H1 (cell line): ENCODE data around the gene STXBP4. TPM values are rescaled to one million over a fixed set of nuclear protein-coding genes. Genes with fewer than 3 reads are reported as not detected.

Experiments used
- CTCF ChIA-PET: fragments of 300-600 bp; sonication (Branson Sonifier 250); formaldehyde crosslinking; loops from one replicate; lab custom pipeline; 2021; ENCODE audit not compliant: partially characterized antibody; lab: Charles Lee
- POLR2A ChIA-PET: fragments of 300-600 bp; sonication (Branson Sonifier 250); formaldehyde crosslinking; loops from one replicate; lab custom pipeline; 2021; ENCODE audit warnings: inconsistent platforms; ENCODE audit not compliant: partially characterized antibody; lab: Charles Lee
- DNase-seq, 2 experiments: peaks; one replicate each; pipeline versions ENCODE4 v3.0.0 to v3.0.0-alpha.2; 2010 to 2022; ENCODE audit warnings: low spot score in 2 of 2, low read depth in 1 of 2, mixed read lengths in 1 of 2
- FAIRE-seq: peaks from 2 replicates; lab custom pipeline; 2011; peaks lifted over from hg19 to GRCh38; lab: Jason Lieb, UNC
- H2AFZ ChIP-seq: 2 replicates; pipeline ENCODE4 v1.8.1; 2012; ENCODE audit warnings: low read length, inconsistent platforms
- H2AK5ac ChIP-seq: 2 replicates; pipeline ENCODE4 v1.6.1; 2013; ENCODE audit warnings: low read depth, low read length
- H2BK120ac ChIP-seq: replicated peaks from 2 replicates; pipeline ENCODE3; 2013; ENCODE audit warnings: low read depth, low read length, inconsistent platforms
- H2BK12ac ChIP-seq: 2 replicates; pipeline ENCODE4 v1.6.1; 2013; ENCODE audit warnings: low read depth, low read length
- H2BK15ac ChIP-seq: 2 replicates; pipeline ENCODE4 v1.6.1; 2013; ENCODE audit warnings: low read length
- H2BK20ac ChIP-seq: 2 replicates; pipeline ENCODE4 v1.6.1; 2013; ENCODE audit warnings: low read length
- H2BK5ac ChIP-seq: 2 replicates; pipeline ENCODE4 v1.6.1; 2013; ENCODE audit warnings: low read depth, low read length
- H3K14ac ChIP-seq: 2 replicates; pipeline ENCODE4 v1.6.1; 2013; ENCODE audit warnings: inconsistent platforms; ENCODE audit not compliant: insufficient read length
- H3K18ac ChIP-seq: 2 replicates; pipeline ENCODE4 v1.6.1; 2013; ENCODE audit warnings: low read length; ENCODE audit errors: extremely low read depth
- H3K23ac ChIP-seq: 2 replicates; pipeline ENCODE4 v1.6.1; 2013; ENCODE audit warnings: inconsistent platforms; ENCODE audit not compliant: insufficient read length
- H3K23me2 ChIP-seq: 2 replicates; pipeline ENCODE4 v1.6.1; 2013; ENCODE audit warnings: low read depth, low read length
- H3K27ac ChIP-seq: 2 replicates; pipeline ENCODE4 v1.6.1; 2011; ENCODE audit warnings: low read depth, low read length, inconsistent platforms
- H3K27me3 ChIP-seq, 4 experiments: replicated peaks in 1 of 4; 1 replicate in 1 of 4; 2 replicates in 3 of 4; pipeline versions ENCODE4 v1.6.1 to v1.8.1; 2011 to 2013; ENCODE audit warnings: low read length in 3 of 4, mild to moderate bottlenecking in 3 of 4, inconsistent platforms in 2 of 4, mixed read lengths in 2 of 4, moderate library complexity in 1 of 4; ENCODE audit not compliant: control insufficient read depth in 3 of 4, insufficient read depth in 3 of 4; ENCODE audit errors: extremely low read depth in 1 of 4
- H3K36me3 ChIP-seq, 4 experiments: 2 replicates each; pipeline versions ENCODE4 v1.6.1 to v1.8.1; 2011 to 2013; ENCODE audit warnings: mild to moderate bottlenecking in 4 of 4, low read length in 3 of 4, moderate library complexity in 2 of 4, control low read depth in 1 of 4, inconsistent platforms in 1 of 4; ENCODE audit not compliant: insufficient read depth in 4 of 4, control insufficient read depth in 2 of 4
- H3K4ac ChIP-seq: replicated peaks from 2 replicates; pipeline ENCODE3; 2013; ENCODE audit warnings: low read length, low read depth, mixed read lengths, inconsistent platforms; ENCODE audit not compliant: insufficient read length
- H3K4me1 ChIP-seq, 4 experiments: replicated peaks in 1 of 4; 1 replicate in 1 of 4; 2 replicates in 3 of 4; pipeline versions ENCODE4 v1.6.1 to v1.8.1; 2011 to 2013; ENCODE audit warnings: low read length in 3 of 4, inconsistent platforms in 2 of 4, mixed read lengths in 1 of 4; ENCODE audit not compliant: insufficient read depth in 4 of 4, control insufficient read depth in 3 of 4
- H3K4me2 ChIP-seq, 2 experiments: 2 replicates each; pipeline versions ENCODE4 v1.6.1 to v1.8.1; 2011 to 2013; ENCODE audit warnings: low read depth in 2 of 2, low read length in 2 of 2, control low read depth in 1 of 2, inconsistent platforms in 1 of 2, mild to moderate bottlenecking in 1 of 2; ENCODE audit not compliant: insufficient read depth in 1 of 2
- H3K4me3 ChIP-seq, 4 experiments: fragments of 200-600, 300-600 bp in 1 of 4; sonication (generic), shearing (Covaris generic), sonication (Bioruptor Twin) in 1 of 4; 2 replicates each; pipeline versions ENCODE4 v1.5.1 to v1.8.1; 2011 to 2016; ENCODE audit warnings: low read length in 4 of 4, low read depth in 3 of 4, control low read depth in 2 of 4, inconsistent platforms in 2 of 4, mild to moderate bottlenecking in 2 of 4, mixed read lengths in 1 of 4, moderate library complexity in 1 of 4; ENCODE audit not compliant: insufficient read depth in 2 of 4; ENCODE audit errors: extremely low read depth in 1 of 4
- H3K56ac ChIP-seq: replicated peaks from 2 replicates; pipeline ENCODE3; 2013; ENCODE audit warnings: low read depth, mild to moderate bottlenecking, mixed read lengths, low read length, inconsistent platforms; ENCODE audit not compliant: insufficient read length
- H3K79me1 ChIP-seq: 2 replicates; pipeline ENCODE4 v1.6.1; 2013; ENCODE audit warnings: low read depth, low read length, control low read depth
- H3K79me2 ChIP-seq, 2 experiments: 2 replicates each; pipeline versions ENCODE4 v1.6.1 to v1.8.1; 2012 to 2013; ENCODE audit warnings: low read length in 2 of 2, mild to moderate bottlenecking in 2 of 2, inconsistent platforms in 1 of 2; ENCODE audit not compliant: insufficient read depth in 2 of 2, control insufficient read depth in 1 of 2
- H3K9ac ChIP-seq, 4 experiments: replicated peaks in 1 of 4; 1 replicate in 1 of 4; 2 replicates in 3 of 4; pipeline versions ENCODE4 v1.6.1 to v1.8.1; 2011 to 2013; ENCODE audit warnings: low read depth in 3 of 4, low read length in 3 of 4, control low read depth in 2 of 4, mild to moderate bottlenecking in 2 of 4, moderate library complexity in 2 of 4, inconsistent platforms in 1 of 4; ENCODE audit errors: extremely low read depth in 1 of 4
- H3K9me3 ChIP-seq, 2 experiments: 2 replicates each; pipeline versions ENCODE4 v1.6.1 to v1.8.1; 2012 to 2013; ENCODE audit warnings: mild to moderate bottlenecking in 2 of 2, moderate library complexity in 2 of 2, control low read depth in 1 of 2, inconsistent platforms in 1 of 2, low read depth in 1 of 2, low read length in 1 of 2, mixed read lengths in 1 of 2; ENCODE audit not compliant: insufficient read depth in 2 of 2
- H4K20me1 ChIP-seq, 2 experiments: replicated peaks in 1 of 2; 2 replicates each; pipeline versions ENCODE3 to v1.8.1; 2011 to 2013; ENCODE audit warnings: inconsistent platforms in 2 of 2, low read length in 2 of 2, mild to moderate bottlenecking in 1 of 2; ENCODE audit not compliant: insufficient read depth in 2 of 2, control insufficient read depth in 1 of 2
- H4K5ac ChIP-seq: 2 replicates; pipeline ENCODE4 v1.6.1; 2013; ENCODE audit warnings: low read length, low read depth, mixed read lengths, inconsistent platforms; ENCODE audit not compliant: insufficient read length
- H4K8ac ChIP-seq: 2 replicates; pipeline ENCODE4 v1.8.0; 2013; ENCODE audit warnings: mild to moderate bottlenecking, moderate library complexity, low read length, inconsistent platforms; ENCODE audit not compliant: insufficient read depth; ENCODE audit errors: extremely low read depth
- H4K91ac ChIP-seq: replicated peaks from 2 replicates; pipeline ENCODE3; 2013; ENCODE audit warnings: low read length, mixed read lengths, inconsistent platforms; ENCODE audit not compliant: insufficient read length
- CHD1 ChIP-seq: IDR thresholded peaks from 2 replicates; pipeline ENCODE4 v1.6.1; 2012; ENCODE audit warnings: low read depth, low read length, improper control_type of control experiment
- EP300 ChIP-seq, 2 experiments: IDR thresholded peaks; 1 replicate in 1 of 2; 2 replicates in 1 of 2; pipeline ENCODE4 v1.6.1; 2011 to 2012; ENCODE audit warnings: low read depth in 2 of 2, low read length in 2 of 2, mild to moderate bottlenecking in 2 of 2, borderline replicate concordance in 1 of 2, inconsistent platforms in 1 of 2, moderate library complexity in 1 of 2
- HDAC6 ChIP-seq: IDR thresholded peaks from one replicate; pipeline ENCODE4 v1.7.1; 2012; ENCODE audit warnings: low read depth, mild to moderate bottlenecking, inconsistent platforms, low read length, moderate library complexity
- POU5F1 ChIP-seq: IDR thresholded peaks from 2 replicates; pipeline ENCODE4 v1.6.1; 2011; ENCODE audit warnings: low read depth, mild to moderate bottlenecking, low read length, moderate library complexity
- RNF2 ChIP-seq: fragments of 200-900, 300-1000 bp; sonication (generic); IDR thresholded peaks from 2 replicates; pipeline ENCODE4 v1.7.1; 2016; ENCODE audit warnings: borderline replicate concordance, low read depth, mild to moderate bottlenecking, antibody characterized with exemption, low read length; ENCODE audit not compliant: poor library complexity, severe bottlenecking; ENCODE audit errors: missing control alignments
- SP4 ChIP-seq: IDR thresholded peaks from 2 replicates; pipeline ENCODE4 v1.6.1; 2012; ENCODE audit warnings: low read length, inconsistent platforms
- TAF1 ChIP-seq: IDR thresholded peaks from 2 replicates; pipeline ENCODE4 v1.6.1; 2011; ENCODE audit warnings: mild to moderate bottlenecking, low read depth, low read length
- TAF7 ChIP-seq: optimal IDR thresholded peaks from 2 replicates; pipeline ENCODE3; 2011; ENCODE audit warnings: low read depth, mild to moderate bottlenecking, inconsistent platforms, low read length, moderate library complexity, borderline replicate concordance
- TBP ChIP-seq: IDR thresholded peaks from 2 replicates; pipeline ENCODE4 v1.6.1; 2011; ENCODE audit warnings: low read depth, low read length, improper control_type of control experiment
- TEAD4 ChIP-seq: IDR thresholded peaks from 2 replicates; pipeline ENCODE4 v1.6.1; 2012; ENCODE audit warnings: low read depth, low read length, inconsistent platforms, mixed read lengths
- WGBS, 2 experiments: shearing (Covaris generic) in 1 of 2; methylation state at CpG; one replicate each; pipeline versions ENCODE4 v1.1.6 to v1.1.7; 2013 to 2015; ENCODE audit warnings: low lambda C conversion rate in 2 of 2, mixed read lengths in 2 of 2, inconsistent platforms in 1 of 2, low coverage in 1 of 2, missing lambda C conversion rate in 1 of 2; ENCODE audit not compliant: insufficient replicate concordance in 2 of 2, insufficient coverage in 1 of 2, insufficient read length in 1 of 2; ENCODE audit errors: extremely low coverage in 1 of 2, missing lambda C conversion rate in 1 of 2; 5-methylcytosine and 5-hydroxymethylcytosine counted together
- polyA plus RNA-seq, 7 experiments: library from polyadenylated mRNA; depleted of rRNA in 3 of 7; stranded (reverse) in 5 of 7; unstranded in 2 of 7; fragments of >200 nt in 5 of 7; fragments of 200-250 nt in 2 of 7; gene quantifications; 1 replicate in 5 of 7; 2 replicates in 1 of 7; 4 replicates in 1 of 7; pipeline versions ENCODE4 v1.2.1 to v1.2.3, GENCODE V29; 2011 to 2013; ENCODE audit warnings: missing spikeins in 2 of 7, mixed read lengths in 2 of 7
- total RNA-seq: library from RNA; stranded (reverse); fragmentation: NEBNext Ultra II Directional; extraction: Animal tissue kit (Norgen Biotek cat#: 25700); gene quantifications from 2 replicates; pipeline ENCODE4 v1.2.1, GENCODE V29; 2021

The STXBP4 gene
- total and polyA plus RNA-seq, 2 of the 8 experiments (the other 6 are each of a cell fraction or from before 2014, with no cell fraction given): 3.2 to 18.5 TPM

- H2AK5ac ChIP-seq: no peak overlapping the region
- POLR2A ChIA-PET: no interaction called here
These were observed 222.2 kb downstream of the STXBP4 start for GRCh38 chr17:55190748-55191147.

More at GRCh38 chr17:55190748-55191147, 222.2 kb downstream of the STXBP4 start:
- Histone ChIP-seq H3K4me3 (no peak overlapping the region), H3K79me2 (no peaks in the 10 kb centered on the region), H3K18ac (no peak overlapping the region), H2BK120ac (no peak overlapping the region), H3K4me2 (no peak overlapping the region), H4K20me1 (no peaks in the 10 kb centered on the region), H3K4ac (no peak overlapping the region), H2BK12ac (no peak overlapping the region), H3K56ac (no peak overlapping the region), H2BK5ac (no peak overlapping the region), H3K23me2 (no peaks in the 10 kb centered on the region), H4K5ac (no peak overlapping the region), H4K8ac (no peak overlapping the region), H4K91ac (no peak overlapping the region), H2BK15ac (no peak overlapping the region), H3K9ac (no peak overlapping the region), H3K79me1 (no peaks in the 10 kb centered on the region), H2BK20ac (no peak overlapping the region), H3K36me3 (no peaks in the 10 kb centered on the region), H3K14ac (no peak overlapping the region), H2AFZ (no peak overlapping the region), H3K23ac (no peak overlapping the region), H3K9me3 (no peaks in the 10 kb centered on the region), H3K27me3 (no peaks in the 10 kb centered on the region), H3K4me1 (0 out of 7 replicates have a peak, but pooled peaks cover 0 to 2% (median 0%) of the 10 kb centered on the region in 4 experiments), H3K27ac (no peak overlapping the region)
- CTCF ChIA-PET: interaction anchor here (1.0 to 1.2 kb wide), 2 partner anchors 24 to 185 kb away, joined by 3 read pairs; no protein-coding TSS in a partner anchor
- no peak for FAIRE-seq
- 92% methylated on average over 2 of the region's 2 CpGs; no CpG with 5 or more reads in 1 of the 2 experiments for WGBS, 2 experiments
- DNase-seq: no peak
- TF ChIP-seq TAF1: no peak
- no peak for TF ChIP-seq CHD1
- no peak for TF ChIP-seq SP4
- no peak for TF ChIP-seq TAF7
- no peak for TF ChIP-seq HDAC6
- no peak for TF ChIP-seq EP300 (IDR thresholded peaks at IDR 0.05; ENCODE audit: borderline replicate concordance in 1 of 2, low read depth in 2 of 2, low read length in 2 of 2)
- TF ChIP-seq TEAD4: no peak
- no peak for TF ChIP-seq RNF2
- TF ChIP-seq TBP: no peak
- no peak for TF ChIP-seq POU5F1
